ENCODE data around the gene CLEC14A. TPM values are rescaled to one million over a fixed set of nuclear protein-coding genes. Genes with fewer than 3 reads are reported as not detected.

The CLEC14A gene
- total RNA-seq, result 6.2 and 7.6 TPM in 2 replicates

GRCh38 chr14:38255673-38256532, at the start of gene CLEC14A:
Gene CLEC14A (minus strand): TSS chr14:38256093. CDS start chr14:38256022, 71 bp downstream.

GRCh38 chr14:38207736-38208617, 47.9 kb downstream of the CLEC14A start, which contains the start of gene SSTR1:
Gene SSTR1 (plus strand): TSS chr14:38207904. CDS start chr14:38209390, 1,486 bp downstream.

Other genes with a start within 250 kb of the CLEC14A start
- 0.84 and 1.0 TPM in 2 replicates for gene SSTR1, start 48.2 kb downstream of the CLEC14A start, total RNA-seq

All from bronchus fibroblast of lung (primary cell).